CD14-positive monocyte (primary cell): ENCODE results near the gene KIF18A. TPM values are rescaled to one million over a fixed set of nuclear protein-coding genes. Genes with fewer than 3 reads are reported as not detected.

Experiments used
- DNase-seq, 3 donors: peaks; one replicate each; pipeline ENCODE4 v3.0.0-alpha.2; 2011 to 2022
- H2AFZ ChIP-seq: 2 replicates; pipeline ENCODE4 v1.6.0; 2012; ENCODE audit warnings: mild to moderate bottlenecking, low read depth, low read length, inconsistent platforms; ENCODE audit not compliant: insufficient read depth, poor library complexity, severe bottlenecking
- H3K27ac ChIP-seq, 2 donors: 1 replicate in 1 of 2; 2 replicates in 1 of 2; pipeline ENCODE4 v1.5.1; 2012 to 2013; ENCODE audit warnings: low read length in 2 of 2, control low read depth in 1 of 2, inconsistent platforms in 1 of 2, low read depth in 1 of 2, mild to moderate bottlenecking in 1 of 2
- H3K27me3 ChIP-seq, 2 donors: one replicate each; pipeline versions ENCODE4 v1.6.0 to v1.6.1; 2011 to 2013; ENCODE audit warnings: low read length in 2 of 2; ENCODE audit not compliant: control insufficient read depth in 2 of 2, insufficient read depth in 2 of 2
- H3K36me3 ChIP-seq, 2 donors: replicated peaks in 1 of 2; 1 replicate in 1 of 2; 2 replicates in 1 of 2; pipeline versions ENCODE4 v1.5.1 to v1.6.1; 2012 to 2013; ENCODE audit warnings: low read length in 2 of 2, control low read depth in 1 of 2, inconsistent platforms in 1 of 2, mild to moderate bottlenecking in 1 of 2; ENCODE audit not compliant: insufficient read depth in 2 of 2, control insufficient read depth in 1 of 2
- H3K4me1 ChIP-seq, 2 donors: 1 replicate in 1 of 2; 2 replicates in 1 of 2; pipeline versions ENCODE4 v1.5.1 to v1.6.1; 2012 to 2013; ENCODE audit warnings: low read length in 2 of 2, control low read depth in 1 of 2, inconsistent platforms in 1 of 2, mild to moderate bottlenecking in 1 of 2, moderate library complexity in 1 of 2; ENCODE audit not compliant: insufficient read depth in 2 of 2, control insufficient read depth in 1 of 2
- H3K4me2 ChIP-seq: replicated peaks from 2 replicates; pipeline ENCODE3; 2012; ENCODE audit warnings: low read length, moderate library complexity, mild to moderate bottlenecking; ENCODE audit not compliant: poor library complexity, severe bottlenecking; ENCODE audit errors: extremely low read depth
- H3K4me3 ChIP-seq, 3 experiments: fragments of 200-600 bp in 1 of 3; sonication (generic) in 1 of 3; replicated peaks in 1 of 3; 1 replicate in 2 of 3; 2 replicates in 1 of 3; pipeline ENCODE4 v1.5.1; 2011 to 2013; ENCODE audit warnings: low read length in 3 of 3, mild to moderate bottlenecking in 3 of 3, control low read depth in 2 of 3, low read depth in 2 of 3, inconsistent platforms in 1 of 3, moderate library complexity in 1 of 3
- H3K79me2 ChIP-seq: 2 replicates; pipeline ENCODE4 v1.6.0; 2012; ENCODE audit warnings: mild to moderate bottlenecking, control low read depth, inconsistent platforms, low read length, moderate library complexity; ENCODE audit not compliant: insufficient read depth
- H3K9ac ChIP-seq: 2 replicates; pipeline ENCODE4 v1.6.0; 2017; ENCODE audit warnings: low read length, mild to moderate bottlenecking; ENCODE audit not compliant: insufficient read depth, poor library complexity, severe bottlenecking
- H3K9me3 ChIP-seq, 2 donors: replicated peaks in 1 of 2; 1 replicate in 1 of 2; 2 replicates in 1 of 2; pipeline versions ENCODE4 v1.5.1 to v1.6.1; 2012 to 2013; ENCODE audit warnings: low read length in 2 of 2, control low read depth in 1 of 2; ENCODE audit not compliant: control insufficient read depth in 1 of 2, insufficient read depth in 1 of 2
- H4K20me1 ChIP-seq: 2 replicates; pipeline ENCODE4 v1.6.0; 2012; ENCODE audit warnings: mild to moderate bottlenecking, low read length, control low read depth, moderate library complexity; ENCODE audit not compliant: insufficient read depth
- H3K27ac Mint-ChIP-seq, 7 donors: one replicate each; pipeline ENCODE4 v1.8.0; 2020; ENCODE audit warnings: mild to moderate bottlenecking in 7 of 7, mixed read lengths in 7 of 7, moderate library complexity in 6 of 7, inconsistent platforms in 2 of 7
- H3K27me3 Mint-ChIP-seq, 3 donors: one replicate each; pipeline ENCODE4 v1.8.0; 2021 to 2022; ENCODE audit warnings: low read depth in 3 of 3, mild to moderate bottlenecking in 3 of 3, mixed read lengths in 3 of 3, moderate library complexity in 3 of 3, inconsistent platforms in 1 of 3
- H3K36me3 Mint-ChIP-seq, 2 donors: one replicate each; pipeline ENCODE4 v1.8.0; 2020; ENCODE audit warnings: mixed read lengths in 2 of 2, inconsistent platforms in 1 of 2, mild to moderate bottlenecking in 1 of 2
- H3K4me1 Mint-ChIP-seq: one replicate; pipeline ENCODE4 v1.8.0; 2020; ENCODE audit warnings: mild to moderate bottlenecking, mixed read lengths
- H3K4me3 Mint-ChIP-seq, 2 donors: one replicate each; pipeline ENCODE4 v1.8.0; 2020; ENCODE audit warnings: mild to moderate bottlenecking in 2 of 2, mixed read lengths in 2 of 2, moderate library complexity in 1 of 2
- H3K9me3 Mint-ChIP-seq, 7 donors: one replicate each; pipeline ENCODE4 v1.8.0; 2020 to 2022; ENCODE audit warnings: mixed read lengths in 7 of 7, mild to moderate bottlenecking in 6 of 7, moderate library complexity in 6 of 7, inconsistent platforms in 2 of 7
- CTCF ChIP-seq: fragments of 200-600 bp; IDR thresholded peaks from one replicate; pipeline ENCODE4 v1.8.0; 2022; ENCODE audit warnings: antibody characterized with exemption, mild to moderate bottlenecking
- WGBS: methylation state at CpG from one replicate; pipeline ENCODE4 v1.1.5; 2013; ENCODE audit warnings: missing lambda C conversion rate; ENCODE audit not compliant: insufficient coverage; 5-methylcytosine and 5-hydroxymethylcytosine counted together
- intact Hi-C, 2 donors: fragments of 100-400 bp; cut with micrococcal nuclease; formaldehyde crosslinking; loops; one replicate each; pipeline versions ENCODE4 v1.15.0 to v1.15.1; 2023
- polyA plus RNA-seq, 3 donors: library from polyadenylated mRNA; depleted of rRNA in 1 of 3; unstranded in 2 of 3; stranded (reverse) in 1 of 3; fragments of 300-500 nt in 2 of 3; fragments of >200 nt in 1 of 3; fragmentation: Illumina TruSeq in 2 of 3; gene quantifications; 1 replicate in 2 of 3; 2 replicates in 1 of 3; pipeline ENCODE4 v1.2.3, GENCODE V29; 2012 to 2021

Gene KIF18A
- polyA plus RNA-seq, 3 donors, result 0.13 to 0.73 TPM; not detected in 1

GRCh38 chr11:28123151-28123581 is 15.2 kb upstream of the KIF18A start:
- no peaks in the 10 kb centered on the region for H3K9me3 Mint-ChIP-seq
- intact Hi-C loops, result no loop called here
- Histone ChIP-seq H3K27me3 (no peaks in the 10 kb centered on the region), H3K36me3 (peaks cover 0 to 2% of the 10 kb centered on the region in 2 donors), H3K27ac (no peak overlapping the region), H3K4me3 (no peak overlapping the region), H4K20me1 (no peaks in the 10 kb centered on the region), H2AFZ (no peak overlapping the region), H3K4me2 (no peak overlapping the region), H3K9me3 (no peaks in the 10 kb centered on the region), H3K4me1 (no peaks in the 10 kb centered on the region), H3K79me2 (no peaks in the 10 kb centered on the region), H3K9ac (no peak overlapping the region)
- H3K27me3 Mint-ChIP-seq, result no peaks in the 10 kb centered on the region
- no peak for DNase-seq
- no CpG with 5 or more reads among the region's 3 CpGs for WGBS
- no peak overlapping the region for H3K27ac Mint-ChIP-seq
- H3K36me3 Mint-ChIP-seq, result peaks cover 12 to 13% of the 10 kb centered on the region in 2 donors
- TF ChIP-seq CTCF, result no peak
- no peak overlapping the region for H3K4me3 Mint-ChIP-seq
- no peaks in the 10 kb centered on the region for H3K4me1 Mint-ChIP-seq

GRCh38 chr11:28117712-28118111 is 9.8 kb upstream of the KIF18A start:
- Histone ChIP-seq H2AFZ (no peak overlapping the region), H3K79me2 (no peaks in the 10 kb centered on the region), H3K4me1 (no peaks in the 10 kb centered on the region), H3K9ac (no peak overlapping the region), H3K9me3 (no peaks in the 10 kb centered on the region), H4K20me1 (no peaks in the 10 kb centered on the region), H3K4me3 (no peak overlapping the region), H3K36me3 (peaks cover 4 to 14% of the 10 kb centered on the region in 2 donors), H3K27me3 (no peaks in the 10 kb centered on the region), H3K27ac (no peak overlapping the region), H3K4me2 (no peak overlapping the region)
- intact Hi-C loops, result no loop called here
- no peak overlapping the region for H3K27ac Mint-ChIP-seq
- H3K4me1 Mint-ChIP-seq, result no peaks in the 10 kb centered on the region
- no peaks in the 10 kb centered on the region for H3K9me3 Mint-ChIP-seq
- no peak for DNase-seq
- peaks cover 17 to 19% of the 10 kb centered on the region in 2 donors for H3K36me3 Mint-ChIP-seq
- TF ChIP-seq CTCF, result no peak
- H3K27me3 Mint-ChIP-seq, result no peaks in the 10 kb centered on the region
- no peak overlapping the region for H3K4me3 Mint-ChIP-seq
- no CpG with 5 or more reads among the region's 4 CpGs for WGBS
